ENCODE results near the gene TMED7.
"Not testable (repeated sequence)": the region's sequence is repeated elsewhere in the genome, so short reads cannot be mapped to it uniquely, and the experiment has no call there.

TMED7 gene

GRCh38 chr5:115625579-115626444 lies at the start of gene TMED7:
Gene TMED7, minus strand, starts transcription at chr5:115626036. Its CDS starts 244 bp downstream, at chr5:115625792.
- DNase-seq (ENCODE audit: low read depth), result peak; percentile 100

- not testable (repeated sequence) for DNase-seq (ENCODE audit: low read depth)
These were observed 48.9 kb upstream of the TMED7 start for GRCh38 chr5:115674782-115675181.

- DNase-seq (ENCODE audit: low read depth), result no peak
These were observed 47.8 kb upstream of the TMED7 start for GRCh38 chr5:115673596-115673995.

- no peak for DNase-seq (ENCODE audit: low read depth)
These were observed 46.1 kb upstream of the TMED7 start for GRCh38 chr5:115671939-115672338.

GRCh38 chr5:115666023-115666422 lies 40.2 kb upstream of the TMED7 start:
- DNase-seq (ENCODE audit: low read depth), result no peak

- DNase-seq (ENCODE audit: low read depth), result no peak
These were observed 35.7 kb upstream of the TMED7 start for GRCh38 chr5:115661563-115661962.

GRCh38 chr5:115661101-115661500 lies 35.3 kb upstream of the TMED7 start:
- DNase-seq (ENCODE audit: low read depth), result no peak

- DNase-seq (ENCODE audit: low read depth), result no peak
These were observed 32.0 kb upstream of the TMED7 start for GRCh38 chr5:115657881-115658233.

- DNase-seq (ENCODE audit: low read depth), result no peak
These were observed 31.5 kb upstream of the TMED7 start for GRCh38 chr5:115657125-115657880.

GRCh38 chr5:115656404-115656803 lies 30.6 kb upstream of the TMED7 start:
- no peak for DNase-seq (ENCODE audit: low read depth)

- DNase-seq (ENCODE audit: low read depth), result no peak
These were observed 30.2 kb upstream of the TMED7 start for GRCh38 chr5:115655994-115656393.

- DNase-seq (ENCODE audit: low read depth), result no peak
These were observed 23.7 kb upstream of the TMED7 start for GRCh38 chr5:115649541-115649940.

GRCh38 chr5:115648056-115648455 lies 22.2 kb upstream of the TMED7 start:
- no peak for DNase-seq (ENCODE audit: low read depth)

- DNase-seq (ENCODE audit: low read depth), result not testable (repeated sequence)
These were observed 19.6 kb upstream of the TMED7 start for GRCh38 chr5:115645386-115645785.

- DNase-seq (ENCODE audit: low read depth), result no peak
These were observed 18.2 kb upstream of the TMED7 start for GRCh38 chr5:115644046-115644445.

GRCh38 chr5:115641948-115642347 lies 16.1 kb upstream of the TMED7 start:
- DNase-seq (ENCODE audit: low read depth), result no peak

- DNase-seq (ENCODE audit: low read depth), result no peak
These were observed 14.4 kb upstream of the TMED7 start for GRCh38 chr5:115640274-115640673.

GRCh38 chr5:115639377-115639776 lies 13.5 kb upstream of the TMED7 start:
- no peak for DNase-seq (ENCODE audit: low read depth)

- DNase-seq (ENCODE audit: low read depth), result no peak
These were observed 11.7 kb upstream of the TMED7 start for GRCh38 chr5:115637507-115637906.

GRCh38 chr5:115636008-115636407 lies 10.2 kb upstream of the TMED7 start:
- no peak for DNase-seq (ENCODE audit: low read depth)

GRCh38 chr5:115634343-115635132 lies 8.7 kb upstream of the TMED7 start:
- peak; percentile 77 for DNase-seq (ENCODE audit: low read depth)

- no peak for DNase-seq (ENCODE audit: low read depth)
These were observed 4.1 kb upstream of the TMED7 start for GRCh38 chr5:115629903-115630302.

All from activated T-cell treated with anti-CD3 and anti-CD28 coated beads for 1 hour (primary cell).